ENCODE measurements around the gene SOWAHA.
A peak's percentile ranks its signal among the peaks of the same experiment; 100 is the strongest.

The SOWAHA gene

GRCh38 chr5:132856011-132856410 lies 42.9 kb downstream of the SOWAHA start:
- DNase-seq, result no peak

- DNase-seq, result no peak
Observed at GRCh38 chr5:132859889-132860437, 46.9 kb downstream of the SOWAHA start.

GRCh38 chr5:132860742-132861141 lies 47.6 kb downstream of the SOWAHA start:
- no peak for DNase-seq

DNA sequence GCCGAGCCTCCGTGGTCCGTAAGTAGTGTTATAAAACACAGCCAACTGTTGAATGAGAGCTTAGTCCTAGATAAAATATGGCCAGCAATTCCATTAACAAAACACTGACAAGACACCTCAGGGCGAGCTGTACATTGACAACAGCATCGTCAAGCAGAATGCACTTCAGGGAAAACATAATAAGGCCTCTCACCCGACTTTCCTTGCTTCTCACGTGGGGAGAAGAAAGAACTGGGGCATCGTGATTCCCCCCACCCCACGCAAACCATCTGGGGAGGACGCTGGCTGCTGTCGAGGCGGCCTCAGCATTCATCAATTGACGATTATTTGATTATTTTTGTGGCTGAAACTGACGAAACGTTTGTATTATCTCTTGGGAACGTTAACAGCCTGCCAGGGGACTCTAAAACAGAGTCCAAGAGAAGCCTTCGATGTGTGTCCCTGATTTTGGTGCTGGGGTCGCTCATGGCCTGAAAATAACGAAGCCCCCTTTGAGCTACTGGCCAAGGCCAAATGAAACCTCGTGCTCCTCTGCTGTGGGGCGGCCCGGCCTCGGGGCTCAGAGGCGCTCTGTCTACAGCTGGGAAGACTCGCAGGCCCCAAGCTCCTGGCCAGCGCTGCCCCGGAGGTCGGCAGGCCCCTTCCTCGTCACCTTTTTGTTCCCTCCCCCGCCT lies 52.7 kb downstream of the SOWAHA start:
- peak; percentile 32 for DNase-seq
